Left lung (tissue), 10 donors: Measurements from ENCODE around the gene CRKL. TPM values are rescaled to one million over a fixed set of nuclear protein-coding genes. Genes with fewer than 3 reads are reported as not detected.

ENCODE experiments used
- ATAC-seq: fragments of 200-7000 bp; cut with Tn5 transposase; one replicate; pipeline ENCODE4 v1.9.1; 2020; ENCODE audit warnings: moderate library complexity
- DNase-seq, 4 donors: peaks; one replicate each; pipeline ENCODE4 v3.0.0-alpha.2; 2013 to 2020
- H3K27ac ChIP-seq, 2 donors: fragments of 200-600 bp; sonication (generic) in 1 of 2; one replicate each; pipeline versions ENCODE4 v1.5.0 to v1.8.0; 2020 to 2021
- H3K27me3 ChIP-seq, 2 donors: fragments of 200-600 bp; sonication (generic) in 1 of 2; one replicate each; pipeline versions ENCODE4 v1.5.0 to v1.8.0; 2020 to 2021
- H3K36me3 ChIP-seq, 2 donors: fragments of 200-600 bp; sonication (generic) in 1 of 2; one replicate each; pipeline versions ENCODE4 v1.5.0 to v1.8.0; 2020 to 2021
- H3K4me1 ChIP-seq, 2 donors: fragments of 200-600 bp; one replicate each; pipeline ENCODE4 v1.8.0; 2021
- H3K4me3 ChIP-seq, 2 donors: fragments of 200-600 bp; sonication (generic) in 1 of 2; one replicate each; pipeline versions ENCODE4 v1.5.0 to v1.8.0; 2020 to 2021; ENCODE audit warnings: mild to moderate bottlenecking in 1 of 2
- H3K9me3 ChIP-seq, 2 donors: fragments of 200-600 bp; sonication (generic) in 1 of 2; one replicate each; pipeline versions ENCODE4 v1.5.0 to v1.8.0; 2020 to 2021
- CTCF ChIP-seq, 2 donors: fragments of 200-600 bp; sonication (generic) in 1 of 2; IDR thresholded peaks; one replicate each; pipeline versions ENCODE4 v1.5.0 to v1.8.0; 2021; ENCODE audit warnings: antibody characterized with exemption in 2 of 2
- intact Hi-C, 2 donors: fragments of 100-400 bp; cut with DNase I; formaldehyde crosslinking; loops; one replicate each; pipeline versions ENCODE4 v1.11.2 to v1.14.2; 2022
- polyA plus RNA-seq, 6 donors: library from polyadenylated mRNA; unstranded; fragments of 120-200 nt; gene quantifications; one replicate each; pipeline ENCODE4 v1.2.1, GENCODE V29; 2013; ENCODE audit not compliant: insufficient read length in 6 of 6
- total RNA-seq, 2 donors: library from RNA; stranded (reverse); fragmentation: NEBNext Ultra II Directional; extraction: Animal tissue kit (Norgen Biotek cat#: 25700); gene quantifications; one replicate each; pipeline ENCODE4 v1.2.1, GENCODE V29; 2021
- donor health status: DM: no; HTN: yes; CAD: no.
- donor health status: DM: no; HTN: no; CAD: no.

The CRKL gene
- total and polyA plus RNA-seq, 8 donors, result 56.7 to 67.4 (median 64.8) TPM

GRCh38 chr22:20974336-20974955, 57.2 kb downstream of the CRKL start:
- peak in 1 of 4 donors; percentile 74 for DNase-seq
- intact Hi-C loops, result no loop called here
- Histone ChIP-seq H3K9me3 (peaks cover 0 to 7% of the 10 kb centered on the region in 2 donors), H3K4me1 (peaks cover 0 to 12% of the 10 kb centered on the region in 2 donors), H3K27me3 (peaks cover 0 to 10% of the 10 kb centered on the region in 2 donors), H3K4me3 (no peak overlapping the region), H3K27ac (no peak overlapping the region), H3K36me3 (no peaks in the 10 kb centered on the region)
- ATAC-seq, result no peak
- no peak for TF ChIP-seq CTCF (IDR thresholded peaks at IDR 0.05)

- ATAC-seq (no peak), DNase-seq (peak in 1 of 4 donors; percentile 34)
- H3K9me3 ChIP-seq, result peaks cover 0 to 7% of the 10 kb centered on the region in 2 donors
- H3K4me3 ChIP-seq, result no peak overlapping the region
- H3K27ac ChIP-seq, result no peak overlapping the region
- no peaks in the 10 kb centered on the region for H3K36me3 ChIP-seq
- TF ChIP-seq CTCF (IDR thresholded peaks at IDR 0.05), result no peak
- H3K4me1 ChIP-seq, result peaks cover 0 to 25% of the 10 kb centered on the region in 2 donors
- H3K27me3 ChIP-seq, result peaks cover 0 to 10% of the 10 kb centered on the region in 2 donors
- intact Hi-C loops, result no loop called here
Observed at GRCh38 chr22:20975541-20976290, 58.5 kb downstream of the CRKL start.

GRCh38 chr22:20976291-20976877, 59.2 kb downstream of the CRKL start:
- no peak overlapping the region for H3K27ac ChIP-seq
- DNase-seq (peak in 1 of 4 donors; percentile 76), ATAC-seq (no peak)
- H3K4me1 ChIP-seq, result peaks cover 5 to 31% of the 10 kb centered on the region in 2 donors
- no peak for TF ChIP-seq CTCF (IDR thresholded peaks at IDR 0.05)
- H3K36me3 ChIP-seq, result no peaks in the 10 kb centered on the region
- intact Hi-C loops, result no loop called here
- no peak overlapping the region for H3K4me3 ChIP-seq
- peaks cover 0 to 7% of the 10 kb centered on the region in 2 donors for H3K9me3 ChIP-seq
- peaks cover 0 to 10% of the 10 kb centered on the region in 2 donors for H3K27me3 ChIP-seq

- H3K27me3 ChIP-seq, result peaks cover 0 to 10% of the 10 kb centered on the region in 2 donors
- TF ChIP-seq CTCF (IDR thresholded peaks at IDR 0.05), result no peak
- peaks cover 8 to 31% of the 10 kb centered on the region in 2 donors for H3K4me1 ChIP-seq
- ATAC-seq (no peak), DNase-seq (peak in 1 of 4 donors; percentile 66)
- no peak overlapping the region for H3K4me3 ChIP-seq
- H3K9me3 ChIP-seq, result peaks cover 0 to 7% of the 10 kb centered on the region in 2 donors
- no peak overlapping the region for H3K27ac ChIP-seq
- intact Hi-C loops, result no loop called here
- no peaks in the 10 kb centered on the region for H3K36me3 ChIP-seq
Observed at GRCh38 chr22:20977019-20977418, 59.8 kb downstream of the CRKL start.
